GM21526 (cell line): ENCODE measurements around the gene LCE1F.

Experiments used
- ATAC-seq: cut with Tn5 transposase; IDR thresholded peaks from one replicate; pipeline ENCODE4 v1.9.1; 2021; ENCODE audit warnings: moderate library complexity; ENCODE audit not compliant: unreplicated experiment, low FRiP score

The LCE1F gene

GRCh38 chr1:152774875-152775274 is at the start of gene LCE1F:
TSS of gene LCE1F (plus strand) at chr1:152775140. CDS start at chr1:152776372, 1,232 bp downstream.
- no peak for ATAC-seq

GRCh38 chr1:152725261-152725660 is 49.7 kb upstream of the LCE1F start:
- no peak for ATAC-seq

GRCh38 chr1:152728986-152729385 is 46.0 kb upstream of the LCE1F start:
- no peak for ATAC-seq

- no peak for ATAC-seq
These were observed 39.3 kb upstream of the LCE1F start for GRCh38 chr1:152735648-152736047.

GRCh38 chr1:152737997-152738396 is 36.9 kb upstream of the LCE1F start:
- no peak for ATAC-seq

- ATAC-seq = no peak
These were observed 35.1 kb upstream of the LCE1F start for GRCh38 chr1:152739841-152740240.

GRCh38 chr1:152741656-152742055 is 33.3 kb upstream of the LCE1F start:
- no peak for ATAC-seq

- ATAC-seq = no peak
These were observed 31.4 kb upstream of the LCE1F start for GRCh38 chr1:152743371-152744145.

- ATAC-seq = no peak
These were observed 29.6 kb upstream of the LCE1F start for GRCh38 chr1:152745289-152745704.

GRCh38 chr1:152745765-152746444 is 29.0 kb upstream of the LCE1F start:
- no peak for ATAC-seq

- no peak for ATAC-seq
These were observed 27.1 kb upstream of the LCE1F start for GRCh38 chr1:152747831-152748230.

GRCh38 chr1:152752225-152752624 is 22.7 kb upstream of the LCE1F start:
- no peak for ATAC-seq

GRCh38 chr1:152753586-152753985 is 21.4 kb upstream of the LCE1F start:
- ATAC-seq = no peak

- ATAC-seq = no peak
These were observed 18.1 kb upstream of the LCE1F start for GRCh38 chr1:152756872-152757271.

GRCh38 chr1:152757747-152758146 is 17.2 kb upstream of the LCE1F start, which contains the start of gene KPRP:
TSS of gene KPRP (plus strand) at chr1:152758025. CDS start at chr1:152759589, 1,564 bp downstream.
- ATAC-seq = no peak

- ATAC-seq = no peak
These were observed 16.3 kb upstream of the LCE1F start for GRCh38 chr1:152758636-152759035.

GRCh38 chr1:152759453-152760173 is 15.3 kb upstream of the LCE1F start:
- ATAC-seq = no peak

- ATAC-seq = no peak
These were observed 14.3 kb upstream of the LCE1F start for GRCh38 chr1:152760551-152761190.

GRCh38 chr1:152761609-152762213 is 13.2 kb upstream of the LCE1F start:
- no peak for ATAC-seq

- ATAC-seq = no peak
These were observed 6.0 kb upstream of the LCE1F start for GRCh38 chr1:152768847-152769533.
